IMR-90 (cell line): ENCODE data around the gene PTCH2. TPM values are rescaled to one million over a fixed set of nuclear protein-coding genes. Genes with fewer than 3 reads are reported as not detected.

ENCODE experiments used
- ATAC-seq: fragments of 200-7000 bp; cut with Tn5 transposase; 2 replicates; pipeline ENCODE4 v1.9.1; 2020; ENCODE audit warnings: low read depth, mild to moderate bottlenecking, moderate library complexity
- BruUV-seq: library from RNA; stranded (reverse); fragments of 400-500 nt; replicated peaks from 2 replicates; lab custom pipeline; 2021; lab: Mats Ljungman, UMichigan
- CTCF ChIA-PET: fragments of 300-600 bp; formaldehyde crosslinking; extraction: SDS; loops from one replicate; lab custom pipeline; 2021; ENCODE audit warnings: antibody characterized with exemption; lab: Yijun Ruan, JAX
- POLR2A ChIA-PET: fragments of 300-600 bp; sonication (Branson Sonifier 250); formaldehyde crosslinking; loops from one replicate; lab custom pipeline; 2022; ENCODE audit warnings: antibody characterized with exemption; ENCODE audit not compliant: unreplicated experiment; lab: Charles Lee
- DNase-seq: peaks from one replicate; pipeline ENCODE4 v3.0.0; 2013
- H2AFZ ChIP-seq: replicated peaks from 2 replicates; pipeline ENCODE3; 2013; ENCODE audit warnings: low read length, mild to moderate bottlenecking; ENCODE audit not compliant: poor library complexity
- H2AK5ac ChIP-seq: 2 replicates; pipeline ENCODE4 v1.6.1; 2013; ENCODE audit warnings: low read depth, low read length, inconsistent platforms
- H2AK9ac ChIP-seq: replicated peaks from 2 replicates; pipeline ENCODE3; 2013; ENCODE audit warnings: mild to moderate bottlenecking, low read depth, low read length, moderate library complexity; ENCODE audit not compliant: poor library complexity
- H2BK120ac ChIP-seq: 2 replicates; pipeline ENCODE4 v1.6.1; 2013; ENCODE audit warnings: low read depth, low read length, inconsistent platforms
- H2BK15ac ChIP-seq: 3 replicates; pipeline ENCODE4 v1.6.1; 2013; ENCODE audit warnings: low read depth, low read length, inconsistent platforms
- H2BK20ac ChIP-seq: 2 replicates; pipeline ENCODE4 v1.6.1; 2013; ENCODE audit warnings: low read depth, mild to moderate bottlenecking, inconsistent platforms, low read length, moderate library complexity
- H2BK5ac ChIP-seq: 2 replicates; pipeline ENCODE4 v1.6.1; 2013; ENCODE audit warnings: mild to moderate bottlenecking, low read depth, low read length, inconsistent platforms; ENCODE audit not compliant: poor library complexity, severe bottlenecking
- H3K14ac ChIP-seq: replicated peaks from 2 replicates; pipeline ENCODE4 v1.6.1; 2013; ENCODE audit warnings: low read depth, low read length, inconsistent platforms
- H3K18ac ChIP-seq: 2 replicates; pipeline ENCODE4 v1.6.1; 2013; ENCODE audit warnings: low read depth, low read length, control low read depth
- H3K23ac ChIP-seq: 2 replicates; pipeline ENCODE4 v1.6.1; 2013; ENCODE audit warnings: low read depth, low read length, inconsistent platforms
- H3K27ac ChIP-seq: 2 replicates; pipeline ENCODE4 v1.5.1; 2013; ENCODE audit warnings: mild to moderate bottlenecking, control low read depth, low read length; ENCODE audit not compliant: insufficient read depth
- H3K27me3 ChIP-seq: 2 replicates; pipeline ENCODE4 v1.6.1; 2013; ENCODE audit warnings: low read length; ENCODE audit not compliant: control insufficient read depth, insufficient read depth
- H3K36me3 ChIP-seq: 2 replicates; pipeline ENCODE4 v1.6.1; 2013; ENCODE audit warnings: low read length, mixed read lengths; ENCODE audit not compliant: control insufficient read depth, insufficient read depth
- H3K4ac ChIP-seq: 2 replicates; pipeline ENCODE4 v1.6.1; 2013; ENCODE audit warnings: low read depth, low read length, inconsistent platforms
- H3K4me1 ChIP-seq: 2 replicates; pipeline ENCODE4 v1.6.1; 2013; ENCODE audit warnings: low read length, mixed read lengths; ENCODE audit not compliant: control insufficient read depth, insufficient read depth
- H3K4me2 ChIP-seq: 2 replicates; pipeline ENCODE4 v1.6.1; 2013; ENCODE audit warnings: low read depth, mild to moderate bottlenecking, control low read depth, low read length, moderate library complexity
- H3K4me3 ChIP-seq: 2 replicates; pipeline ENCODE4 v1.5.1; 2013; ENCODE audit warnings: low read depth, mild to moderate bottlenecking, control low read depth, low read length, moderate library complexity; ENCODE audit not compliant: insufficient read depth
- H3K56ac ChIP-seq: 2 replicates; pipeline ENCODE4 v1.6.1; 2013; ENCODE audit warnings: low read length, inconsistent platforms; ENCODE audit not compliant: insufficient read depth; ENCODE audit errors: extremely low read depth
- H3K79me1 ChIP-seq, 2 experiments: 2 replicates each; pipeline ENCODE4 v1.6.1; 2013; ENCODE audit warnings: low read length in 2 of 2, inconsistent platforms in 1 of 2, low read depth in 1 of 2
- H3K9ac ChIP-seq: 2 replicates; pipeline ENCODE4 v1.6.1; 2013; ENCODE audit warnings: low read depth, low read length, control low read depth
- H3K9me1 ChIP-seq: 2 replicates; pipeline ENCODE4 v1.6.1; 2013; ENCODE audit warnings: low read length, inconsistent platforms; ENCODE audit not compliant: insufficient read depth
- H3K9me3 ChIP-seq: 2 replicates; pipeline ENCODE4 v1.6.1; 2013; ENCODE audit warnings: low read length; ENCODE audit not compliant: control insufficient read depth, insufficient read depth
- H4K20me1 ChIP-seq: 2 replicates; pipeline ENCODE4 v1.6.1; 2013; ENCODE audit warnings: low read length, inconsistent platforms; ENCODE audit not compliant: insufficient read depth
- H4K5ac ChIP-seq: 2 replicates; pipeline ENCODE4 v1.6.1; 2013; ENCODE audit warnings: mild to moderate bottlenecking, low read depth, low read length, control low read depth
- H4K8ac ChIP-seq, 2 experiments: 2 replicates each; pipeline ENCODE4 v1.6.1; 2013; ENCODE audit warnings: low read depth in 2 of 2, low read length in 2 of 2, control low read depth in 1 of 2, inconsistent platforms in 1 of 2
- H4K91ac ChIP-seq: 2 replicates; pipeline ENCODE4 v1.6.1; 2013; ENCODE audit warnings: low read depth, low read length, inconsistent platforms; ENCODE audit not compliant: insufficient read depth
- BHLHE40 ChIP-seq: fragments of 150-350 bp; IDR thresholded peaks from 2 replicates; pipeline ENCODE4 v1.6.1; 2016; ENCODE audit warnings: mild to moderate bottlenecking, low read depth, low read length
- CTCF ChIP-seq: conservative IDR thresholded peaks from 2 replicates; pipeline ENCODE4 v1.5.1; 2012; ENCODE audit warnings: mild to moderate bottlenecking, low read depth, low read length, improper control_type of control experiment
- MAFK ChIP-seq: IDR thresholded peaks from 2 replicates; pipeline ENCODE4 v1.6.1; 2012; ENCODE audit warnings: low read depth, low read length, improper control_type of control experiment
- MXI1 ChIP-seq: IDR thresholded peaks from 2 replicates; pipeline ENCODE4 v1.6.1; 2012; ENCODE audit warnings: low read depth, mild to moderate bottlenecking, low read length, moderate library complexity, borderline replicate concordance
- NFE2L2 ChIP-seq: fragments of 150-350 bp; IDR thresholded peaks from 2 replicates; pipeline ENCODE4 v1.6.1; 2016; ENCODE audit warnings: low read depth, mild to moderate bottlenecking, low read length
- RFX5 ChIP-seq: IDR thresholded peaks from 2 replicates; pipeline ENCODE4 v1.8.0; 2012; ENCODE audit warnings: low read depth, mild to moderate bottlenecking, low read length, moderate library complexity
- WGBS, 2 experiments: methylation state at CpG; one replicate each; pipeline versions ENCODE4 v1.1.5 to v1.1.7; 2013; ENCODE audit warnings: missing lambda C conversion rate in 2 of 2; ENCODE audit not compliant: insufficient read length in 1 of 2; ENCODE audit errors: extremely low coverage in 2 of 2; 5-methylcytosine and 5-hydroxymethylcytosine counted together
- dilution Hi-C: fragments of 300-500 bp; cut with HindIII; formaldehyde crosslinking; loops from one replicate; pipeline ENCODE4 v1.14.3; 2018; ENCODE audit warnings: low sequenced_read_pairs; ENCODE audit not compliant: unreplicated experiment
- in situ Hi-C: fragments of 300-500 bp; cut with MboI; formaldehyde crosslinking; loops from 3 replicates; pipeline ENCODE4 v1.14.3; 2019; ENCODE audit warnings: low sequenced_read_pairs, inconsistent platforms, mixed read lengths
- intact Hi-C: fragments of 100-400 bp; cut with micrococcal nuclease; formaldehyde crosslinking; loops from 2 replicates; pipeline ENCODE4 v1.10.0; 2022
- polyA plus RNA-seq, 3 experiments: library from polyadenylated mRNA; depleted of rRNA; stranded (reverse); fragments of >200 nt; gene quantifications; 2 replicates each; pipeline ENCODE4 v1.2.3, GENCODE V29; 2012; ENCODE audit warnings: low replicate concordance in 1 of 3
- total RNA-seq: library from RNA; depleted of rRNA; stranded (reverse); fragments of >200 nt; gene quantifications from 2 replicates; pipeline ENCODE4 v1.2.3, GENCODE V29; 2012
- TF ChIP-seq, protein P1 (sequence below): fragments of 150-350 bp; IDR thresholded peaks from 2 replicates; pipeline ENCODE4 v1.6.1; 2016; ENCODE audit warnings: low read depth, mild to moderate bottlenecking, low read length, moderate library complexity, borderline replicate concordance

Gene PTCH2
- total and polyA plus RNA-seq, 2 of the 4 experiments (the other 2 are of a cell fraction) = under 0.01 to 0.56 TPM

DNA sequence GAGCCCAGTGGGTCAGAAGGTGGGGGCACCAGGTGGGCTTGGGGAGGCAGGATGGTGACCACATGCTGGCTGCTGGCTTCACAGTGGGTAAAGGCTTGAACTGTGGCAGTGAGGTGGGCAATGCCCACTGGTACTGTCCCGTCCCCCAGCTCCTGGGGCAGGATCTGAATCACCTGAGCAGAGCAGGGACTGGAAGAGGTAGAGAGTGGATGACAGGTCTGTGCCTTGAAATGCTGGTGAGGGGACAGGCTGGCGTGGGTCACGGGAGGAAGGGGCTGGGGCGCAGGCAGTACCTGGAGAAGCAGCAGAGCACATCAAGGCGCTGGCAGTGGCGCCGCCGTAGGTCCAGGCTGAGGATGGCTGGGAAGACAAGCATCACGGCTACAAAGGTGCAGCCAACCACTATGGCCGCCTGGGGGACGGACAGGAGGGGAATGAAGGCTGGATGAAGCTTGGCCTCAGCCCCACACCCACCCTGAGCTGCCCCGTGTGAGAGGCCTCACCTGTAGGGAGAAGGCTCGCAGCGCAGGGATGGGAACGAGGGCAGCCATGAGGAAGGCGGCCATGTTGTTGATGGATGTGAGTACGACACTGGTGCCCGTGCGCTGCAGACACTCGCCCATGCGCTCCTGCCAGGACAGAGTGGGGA is 14.9 kb downstream of the PTCH2 start:
- no peak overlapping the region for H2BK120ac ChIP-seq
- no peak overlapping the region for H4K5ac ChIP-seq
- 96% methylated on average over 5 of the region's 21 CpGs; no CpG with 5 or more reads in 1 of the 2 experiments for WGBS, 2 experiments
- H3K4me2 ChIP-seq = no peak overlapping the region
- no peak overlapping the region for H3K4me3 ChIP-seq
- ChIA-PET POLR2A (no interaction called here), CTCF (no interaction called here)
- H3K14ac ChIP-seq = no peak overlapping the region
- H2BK15ac ChIP-seq = no peak overlapping the region
- ATAC-seq (no peak), DNase-seq (no peak)
- H3K9me3 ChIP-seq = no peaks in the 10 kb centered on the region
- no peaks in the 10 kb centered on the region for H3K27me3 ChIP-seq
- dilution Hi-C loops = no loop called here
- no peak overlapping the region for H3K18ac ChIP-seq
- H3K9me1 ChIP-seq = no peaks in the 10 kb centered on the region
- H2BK20ac ChIP-seq = no peak overlapping the region
- no peaks in the 10 kb centered on the region for H4K20me1 ChIP-seq
- no peak for TF ChIP-seq MAFK
- no peak for TF ChIP-seq BHLHE40
- no peak for TF ChIP-seq NFE2L2
- no peak for TF ChIP-seq CTCF
- TF ChIP-seq, protein P1, sequence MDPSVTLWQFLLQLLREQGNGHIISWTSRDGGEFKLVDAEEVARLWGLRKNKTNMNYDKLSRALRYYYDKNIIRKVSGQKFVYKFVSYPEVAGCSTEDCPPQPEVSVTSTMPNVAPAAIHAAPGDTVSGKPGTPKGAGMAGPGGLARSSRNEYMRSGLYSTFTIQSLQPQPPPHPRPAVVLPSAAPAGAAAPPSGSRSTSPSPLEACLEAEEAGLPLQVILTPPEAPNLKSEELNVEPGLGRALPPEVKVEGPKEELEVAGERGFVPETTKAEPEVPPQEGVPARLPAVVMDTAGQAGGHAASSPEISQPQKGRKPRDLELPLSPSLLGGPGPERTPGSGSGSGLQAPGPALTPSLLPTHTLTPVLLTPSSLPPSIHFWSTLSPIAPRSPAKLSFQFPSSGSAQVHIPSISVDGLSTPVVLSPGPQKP = no peak
- no peak for TF ChIP-seq RFX5
- TF ChIP-seq MXI1 = no peak
- no TSS peak for BruUV-seq
- intact Hi-C loops = no loop called here
- no peak overlapping the region for H4K8ac ChIP-seq
- H3K36me3 ChIP-seq = no peaks in the 10 kb centered on the region
- no peak overlapping the region for H2BK5ac ChIP-seq
- H4K91ac ChIP-seq = no peak overlapping the region
- in situ Hi-C loops = no loop called here
- H3K79me1 ChIP-seq = no peaks in the 10 kb centered on the region
- H2AK9ac ChIP-seq = peak overlapping the region; percentile 42
- H3K23ac ChIP-seq = no peak overlapping the region
- H3K4me1 ChIP-seq = no peaks in the 10 kb centered on the region
- peak overlapping the region; percentile 16; the same call in 1 of the 2 replicates for H2AK5ac ChIP-seq
- no peak overlapping the region for H2AFZ ChIP-seq
- H3K56ac ChIP-seq = no peak overlapping the region
- no peak overlapping the region for H3K9ac ChIP-seq
- no peak overlapping the region for H3K4ac ChIP-seq
- H3K27ac ChIP-seq = no peak overlapping the region
